ENCODE data around the gene RASGRP4. TPM values are rescaled to one million over a fixed set of nuclear protein-coding genes. Genes with fewer than 3 reads are reported as not detected.
"Not testable (repeated sequence)": the region's sequence is repeated elsewhere in the genome, so short reads cannot be mapped to it uniquely, and the experiment has no call there.

RASGRP4 gene
- total RNA-seq, 1 donor from 2014 or later: 0.24 TPM

DNA sequence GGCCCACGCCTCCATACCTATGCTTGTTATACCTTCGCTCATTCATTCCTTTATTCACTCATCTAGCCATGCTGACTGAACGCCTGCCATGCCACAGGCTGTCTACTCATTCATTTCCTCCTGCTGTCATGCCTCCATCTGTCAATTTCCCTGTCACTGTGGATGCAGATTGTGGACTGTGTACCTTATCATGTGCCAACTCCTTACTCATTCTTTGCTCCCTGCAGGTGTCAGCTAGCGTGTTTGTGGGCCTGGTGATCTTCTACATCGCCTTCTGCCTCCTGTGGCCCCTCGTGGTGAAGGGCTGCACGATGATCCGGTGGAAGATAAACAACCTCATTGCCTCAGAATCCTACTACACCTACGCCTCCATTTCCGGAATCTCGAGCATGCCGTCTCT lies 55.7 kb downstream of the RASGRP4 start:
- no peak for ATAC-seq

- ATAC-seq: no peak
These were observed 56.4 kb downstream of the RASGRP4 start for GRCh38 chr19:38369584-38369983.

GRCh38 chr19:38367041-38367440 lies 59.0 kb downstream of the RASGRP4 start:
- no peak for ATAC-seq

DNA sequence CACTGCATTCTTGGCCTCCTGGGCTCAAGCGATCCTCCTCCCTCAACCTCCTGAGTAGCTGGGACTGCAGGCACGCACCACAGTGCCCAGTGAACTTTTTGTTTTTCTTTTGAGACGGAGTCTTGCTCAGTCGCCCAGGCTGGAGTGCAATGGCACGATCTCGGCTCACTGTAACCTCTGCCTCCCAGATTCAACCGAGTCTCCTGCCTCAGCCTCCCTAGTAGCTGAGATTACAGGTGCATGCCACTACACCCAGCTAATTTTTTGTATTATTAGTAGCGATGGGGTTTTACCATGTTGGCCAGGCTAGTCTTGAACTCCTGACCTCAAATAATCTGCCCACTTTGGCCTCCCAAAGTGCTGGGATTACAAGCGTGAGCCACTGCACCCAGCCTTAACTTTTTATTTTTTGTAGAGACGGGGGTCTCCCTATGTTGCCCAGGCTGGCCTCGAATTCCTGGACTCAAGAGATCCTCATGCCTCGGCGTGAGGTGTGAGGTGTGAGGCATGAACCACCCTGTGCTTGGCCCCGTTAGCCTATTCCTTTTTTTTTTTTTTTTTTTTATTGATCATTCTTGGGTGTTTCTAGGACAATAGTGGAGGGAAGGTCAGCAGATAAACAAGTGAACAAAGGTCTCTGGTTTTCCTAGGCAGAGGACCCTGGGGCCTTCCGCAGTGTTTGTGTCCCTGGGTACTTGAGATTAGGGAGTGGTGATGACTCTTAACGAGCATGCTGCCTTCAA lies 62.9 kb downstream of the RASGRP4 start:
- ATAC-seq: not testable (repeated sequence)

DNA sequence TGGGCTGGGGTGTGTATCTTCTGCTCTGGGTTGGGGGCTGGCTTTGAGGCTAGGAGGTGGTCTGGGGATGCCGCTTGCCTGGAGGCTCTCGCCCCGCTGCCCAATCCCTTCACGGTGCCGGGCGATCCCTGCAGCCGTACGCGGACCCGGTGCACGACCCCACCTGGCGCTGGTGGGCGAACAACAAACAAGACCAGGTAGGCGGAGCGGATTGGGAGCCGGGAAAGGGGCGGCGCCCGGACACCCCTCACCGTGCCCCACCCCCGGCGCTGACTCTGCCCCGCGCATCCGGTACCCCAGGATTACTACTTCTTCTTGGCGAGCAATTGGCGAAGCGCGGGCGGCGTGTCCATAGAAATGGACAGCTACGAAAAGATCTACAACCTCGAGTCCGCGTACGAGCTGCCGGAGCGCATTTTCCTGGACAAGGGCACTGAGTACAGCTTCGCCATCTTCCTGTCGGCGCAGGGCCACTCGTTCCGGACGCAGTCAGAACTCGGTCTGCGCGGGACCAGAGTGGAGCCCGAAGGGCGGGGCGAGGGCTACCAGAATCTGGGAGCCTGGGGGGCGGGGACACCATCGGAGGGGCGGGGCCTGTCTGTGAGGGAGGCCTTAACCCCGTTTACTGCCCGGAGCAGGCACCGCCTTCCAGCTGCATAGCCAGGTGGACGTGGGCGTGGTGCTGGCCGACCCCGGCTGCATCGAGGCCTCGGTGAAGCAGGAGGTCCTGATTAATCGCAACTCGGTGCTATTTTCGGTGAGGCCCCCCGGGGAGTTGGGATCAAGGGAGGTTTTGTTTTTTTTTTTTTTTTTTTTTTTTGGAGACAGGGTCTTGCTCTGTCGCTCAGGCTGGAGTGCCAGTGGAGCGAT lies 63.7 kb downstream of the RASGRP4 start:
- ATAC-seq: peak; percentile 88

DNA sequence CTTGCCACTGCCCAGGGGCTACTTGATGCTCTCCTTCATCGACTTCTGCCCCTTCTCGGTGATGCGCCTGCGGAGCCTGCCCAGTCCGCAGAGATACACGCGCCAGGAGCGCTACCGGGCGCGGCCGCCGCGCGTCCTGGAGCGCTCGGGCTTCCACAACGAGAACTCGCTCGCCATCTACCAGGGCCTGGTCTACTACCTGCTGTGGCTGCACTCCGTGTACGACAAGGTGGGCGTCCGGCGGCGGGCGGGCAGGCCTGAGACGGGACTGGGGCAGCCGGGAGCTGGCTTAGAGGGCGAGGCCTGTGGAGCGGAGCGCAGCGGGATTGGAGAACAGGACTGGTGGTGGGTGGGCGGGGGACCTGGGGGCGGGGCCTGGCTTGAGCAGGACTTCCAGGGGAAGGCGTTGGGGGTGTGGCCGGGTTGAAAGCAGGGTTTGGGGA lies 64.4 kb downstream of the RASGRP4 start:
- ATAC-seq: peak; percentile 76

DNA sequence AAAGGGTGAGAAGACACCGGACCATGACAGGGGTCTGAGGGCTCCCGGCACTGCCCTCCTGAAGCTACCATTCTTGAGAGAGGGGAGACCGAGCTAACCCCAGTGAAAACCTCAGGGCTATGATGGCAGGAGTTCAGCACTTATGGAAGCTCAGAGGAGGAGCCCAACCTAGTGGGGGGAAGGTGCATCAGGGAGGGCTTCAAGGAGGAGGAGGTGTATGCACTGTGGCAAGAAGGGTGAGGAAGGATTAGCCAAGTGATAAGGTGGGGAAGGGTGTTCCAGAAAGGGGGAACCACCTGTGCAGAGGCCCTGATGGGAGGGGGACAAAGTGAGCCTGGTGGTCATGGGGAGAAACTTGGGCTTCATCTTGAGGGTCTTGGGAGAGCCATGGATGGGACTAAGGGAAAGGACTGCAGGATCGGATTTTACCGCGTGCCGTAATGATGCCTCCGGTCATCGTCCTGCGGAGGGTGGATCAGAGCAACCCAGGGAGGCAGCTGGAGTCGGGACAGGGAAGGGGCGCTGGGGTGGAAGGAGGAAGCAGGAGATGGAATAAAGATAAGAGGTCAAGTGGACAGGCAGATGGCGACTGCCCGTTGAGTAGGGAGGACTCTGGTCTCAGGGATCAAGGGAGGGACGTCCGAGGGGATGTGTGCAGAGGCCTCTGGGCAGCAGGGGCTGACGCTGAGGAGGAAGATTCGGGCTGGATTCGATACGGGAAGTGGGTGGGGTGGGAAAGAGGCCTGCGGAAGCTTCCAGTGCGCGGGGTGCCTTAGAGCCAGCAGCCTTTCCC lies 65.0 kb downstream of the RASGRP4 start:
- ATAC-seq: no peak

DNA sequence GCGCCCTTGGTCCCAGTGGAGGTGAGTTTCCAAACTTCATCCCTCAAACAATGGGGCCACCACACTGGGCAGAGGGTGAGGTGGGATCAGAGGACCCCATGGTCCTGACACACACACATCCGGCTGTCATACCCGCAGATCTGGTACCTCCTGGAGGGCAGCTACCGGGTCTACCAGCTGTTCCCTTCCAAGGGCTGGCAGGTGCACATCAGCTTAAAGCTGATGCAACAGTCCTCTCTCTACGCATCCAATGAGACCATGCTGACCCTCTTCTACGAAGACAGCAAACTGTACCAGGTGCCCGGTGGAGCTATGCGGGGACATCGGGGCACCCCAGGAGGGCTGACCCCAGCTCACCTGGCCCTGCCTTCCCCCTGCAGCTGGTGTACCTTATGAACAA lies 65.7 kb downstream of the RASGRP4 start:
- no peak for ATAC-seq

GRCh38 chr19:38359242-38360021 lies 66.6 kb downstream of the RASGRP4 start:
- no peak for ATAC-seq

Other genes starting within 250 kb of the RASGRP4 start
- gene DPF1, start 202.0 kb downstream of the RASGRP4 start, total RNA-seq: 0.16 TPM
- 2.8 TPM for gene PPP1R14A, start 169.8 kb downstream of the RASGRP4 start, total RNA-seq
- gene SPINT2, start 161.6 kb downstream of the RASGRP4 start, total RNA-seq: 356 TPM
- 272 TPM for gene C19orf33, start 122.0 kb downstream of the RASGRP4 start, total RNA-seq
- 43.1 TPM for gene YIF1B, start 110.3 kb downstream of the RASGRP4 start, total RNA-seq
- 22.8 TPM for gene KCNK6, start 106.4 kb downstream of the RASGRP4 start, total RNA-seq
- gene CATSPERG, start 90.4 kb downstream of the RASGRP4 start, total RNA-seq: 2.0 TPM
- gene PSMD8, start 51.6 kb downstream of the RASGRP4 start, total RNA-seq: 154 TPM
- gene GGN, start 38.2 kb downstream of the RASGRP4 start, total RNA-seq: not detected
- 0.56 TPM for gene SPRED3, start 37.5 kb downstream of the RASGRP4 start, total RNA-seq
- 20.8 TPM for gene FAM98C, start 23.1 kb downstream of the RASGRP4 start, total RNA-seq
- 6.4 TPM for gene RYR1, start 7.5 kb upstream of the RASGRP4 start, total RNA-seq
- gene MAP4K1, start 191.7 kb upstream of the RASGRP4 start, total RNA-seq: 3.4 TPM
- gene EIF3K, start 193.0 kb upstream of the RASGRP4 start, total RNA-seq: 304 TPM
- 455 TPM for gene ACTN4, start 221.4 kb upstream of the RASGRP4 start, total RNA-seq

All from esophagus mucosa (tissue), 1 donor.